SK-N-SH treated with all-trans-retinoic acid at 6 μM for 48 hours (cell line): ENCODE data around the gene MCRS1.

Experiments
- ATAC-seq: fragments of 200-7000 bp; cut with Tn5 transposase; 3 replicates; pipeline ENCODE4 v1.9.1; 2020; ENCODE audit warnings: mild to moderate bottlenecking, moderate library complexity
- ARNTL ChIP-seq: fragments of 450-650 bp; formaldehyde crosslinking; IDR thresholded peaks from 2 replicates; pipeline ENCODE4 v1.5.0; 2020; ENCODE audit warnings: low read depth, mild to moderate bottlenecking, moderate library complexity, borderline replicate concordance
- BACH2 ChIP-seq: fragments of 250-450 bp; sonication (Bioruptor Pico); IDR thresholded peaks from 2 replicates; pipeline ENCODE4 v1.9.0; 2021; ENCODE audit warnings: mild to moderate bottlenecking, borderline replicate concordance
- CSDC2 ChIP-seq: fragments of 250-450 bp; sonication (Bioruptor Pico); IDR thresholded peaks from 2 replicates; pipeline ENCODE4 v1.5.0; 2020; ENCODE audit warnings: mild to moderate bottlenecking, moderate library complexity
- ESRRG ChIP-seq: fragments of 250-450 bp; sonication (Bioruptor Pico); IDR thresholded peaks from 2 replicates; pipeline ENCODE4 v1.6.1; 2021; ENCODE audit warnings: mild to moderate bottlenecking
- GLIS3 ChIP-seq: fragments of 250-450 bp; sonication (Bioruptor Pico); IDR thresholded peaks from 2 replicates; pipeline ENCODE4 v1.5.0; 2020; ENCODE audit warnings: mild to moderate bottlenecking, moderate library complexity
- ISL1 ChIP-seq: fragments of 250-450 bp; sonication (Bioruptor Pico); IDR thresholded peaks from 2 replicates; pipeline ENCODE4 v2.1.2; 2022; ENCODE audit warnings: mild to moderate bottlenecking, moderate library complexity
- OSR1 ChIP-seq: fragments of 250-450 bp; sonication (Bioruptor Pico); IDR thresholded peaks from 2 replicates; pipeline ENCODE4 v1.8.0; 2022; ENCODE audit warnings: moderate library complexity, mild to moderate bottlenecking, inconsistent platforms
- PATZ1 ChIP-seq: fragments of 250-450 bp; sonication (Bioruptor Pico); IDR thresholded peaks from 2 replicates; pipeline ENCODE4 v1.8.0; 2020; ENCODE audit warnings: mild to moderate bottlenecking, moderate library complexity, borderline replicate concordance
- PPARA ChIP-seq: fragments of 250-450 bp; sonication (Bioruptor Pico); IDR thresholded peaks from 2 replicates; pipeline ENCODE4 v1.5.0; 2020; ENCODE audit warnings: mild to moderate bottlenecking, borderline replicate concordance
- RARB ChIP-seq: fragments of 250-450 bp; sonication (Bioruptor Pico); IDR thresholded peaks from 2 replicates; pipeline ENCODE4 v1.8.0; 2021; ENCODE audit warnings: mild to moderate bottlenecking, moderate library complexity
- SNAI2 ChIP-seq: fragments of 250-450 bp; sonication (Bioruptor Pico); IDR thresholded peaks from 2 replicates; pipeline ENCODE4 v1.5.0; 2020; ENCODE audit warnings: mild to moderate bottlenecking, moderate library complexity
- TCF4 ChIP-seq: fragments of 250-450 bp; sonication (Bioruptor Pico); IDR thresholded peaks from 2 replicates; pipeline ENCODE4 v1.8.0; 2021; ENCODE audit warnings: mild to moderate bottlenecking, moderate library complexity, borderline replicate concordance
- TOX ChIP-seq: fragments of 250-450 bp; sonication (Bioruptor Pico); IDR thresholded peaks from 2 replicates; pipeline ENCODE4 v1.8.0; 2021; ENCODE audit warnings: mild to moderate bottlenecking, moderate library complexity, borderline replicate concordance
- TSHZ2 ChIP-seq: fragments of 250-450 bp; sonication (Bioruptor Pico); IDR thresholded peaks from 2 replicates; pipeline ENCODE4 v1.5.0; 2020; ENCODE audit warnings: mild to moderate bottlenecking, moderate library complexity
- ZFP3 ChIP-seq: fragments of 250-450 bp; sonication (Bioruptor Pico); IDR thresholded peaks from 2 replicates; pipeline ENCODE4 v1.5.0; 2020; ENCODE audit warnings: mild to moderate bottlenecking, moderate library complexity
- ZFP30 ChIP-seq: fragments of 450-650 bp; formaldehyde crosslinking; IDR thresholded peaks from 2 replicates; pipeline ENCODE4 v1.5.0; 2022; ENCODE audit warnings: mild to moderate bottlenecking, moderate library complexity
- ZNF565 ChIP-seq: fragments of 450-650 bp; formaldehyde crosslinking; conservative IDR thresholded peaks from 2 replicates; pipeline ENCODE4 v1.5.0; 2020; ENCODE audit warnings: low read depth, mild to moderate bottlenecking, moderate library complexity
- ZNF70 ChIP-seq: fragments of 450-650 bp; formaldehyde crosslinking; IDR thresholded peaks from 2 replicates; pipeline ENCODE4 v1.5.0; 2020; ENCODE audit warnings: mild to moderate bottlenecking, moderate library complexity
- ZNF8 ChIP-seq: fragments of 450-650 bp; formaldehyde crosslinking; IDR thresholded peaks from 2 replicates; pipeline ENCODE4 v1.5.0; 2020; ENCODE audit warnings: mild to moderate bottlenecking, moderate library complexity
- TF ChIP-seq, protein P1 (sequence below): fragments of 250-450 bp; sonication (Bioruptor Pico); IDR thresholded peaks from 2 replicates; pipeline ENCODE4 v1.5.1; 2020; ENCODE audit warnings: low read depth, mild to moderate bottlenecking, moderate library complexity
- TF ChIP-seq, protein P2 (sequence below): fragments of 250-450 bp; sonication (Bioruptor Pico); IDR thresholded peaks from 2 replicates; pipeline ENCODE4 v1.8.0; 2021; ENCODE audit warnings: low read depth, mild to moderate bottlenecking, moderate library complexity, borderline replicate concordance

The MCRS1 gene

DNA sequence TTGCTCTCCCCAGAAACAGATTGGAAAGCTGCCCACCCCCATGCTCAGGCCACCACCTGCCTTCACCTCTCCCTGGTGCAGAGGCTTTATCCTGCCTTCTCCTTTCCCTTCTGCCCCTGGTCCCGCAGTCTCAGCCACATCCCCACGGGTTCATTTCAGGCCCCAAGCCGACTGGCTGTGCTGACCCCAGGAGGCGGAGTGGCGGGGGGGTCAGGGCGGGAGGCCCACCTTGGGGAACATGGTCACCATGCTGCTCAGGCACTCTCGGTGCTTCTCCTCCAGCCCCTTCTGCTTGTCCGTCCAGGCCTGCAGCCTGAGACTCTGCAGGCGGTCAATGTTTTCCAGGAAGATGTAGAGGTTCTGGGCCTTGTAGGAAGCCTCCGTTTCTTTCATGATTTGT is 30.6 kb upstream of the MCRS1 start (continued):
- no peak for TF ChIP-seq PPARA (CRISPR knock-in tag)
- TF ChIP-seq ZFP30 (CRISPR knock-in tag): no peak
- TF ChIP-seq, protein P1, sequence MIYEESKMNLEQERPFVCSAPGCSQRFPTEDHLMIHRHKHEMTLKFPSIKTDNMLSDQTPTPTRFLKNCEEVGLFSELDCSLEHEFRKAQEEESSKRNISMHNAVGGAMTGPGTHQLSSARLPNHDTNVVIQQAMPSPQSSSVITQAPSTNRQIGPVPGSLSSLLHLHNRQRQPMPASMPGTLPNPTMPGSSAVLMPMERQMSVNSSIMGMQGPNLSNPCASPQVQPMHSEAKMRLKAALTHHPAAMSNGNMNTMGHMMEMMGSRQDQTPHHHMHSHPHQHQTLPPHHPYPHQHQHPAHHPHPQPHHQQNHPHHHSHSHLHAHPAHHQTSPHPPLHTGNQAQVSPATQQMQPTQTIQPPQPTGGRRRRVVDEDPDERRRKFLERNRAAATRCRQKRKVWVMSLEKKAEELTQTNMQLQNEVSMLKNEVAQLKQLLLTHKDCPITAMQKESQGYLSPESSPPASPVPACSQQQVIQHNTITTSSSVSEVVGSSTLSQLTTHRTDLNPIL (CRISPR knock-in tag): no peak
- TF ChIP-seq ISL1 (CRISPR knock-in tag): no peak
- no peak for TF ChIP-seq ZNF565
- no peak for TF ChIP-seq TCF4 (CRISPR knock-in tag)

GRCh38 chr12:49588721-49589516 is 21.0 kb upstream of the MCRS1 start:
- ATAC-seq: no peak
- TF ChIP-seq TOX (CRISPR knock-in tag): no peak
- TF ChIP-seq ZFP3: no peak
- no peak for TF ChIP-seq PATZ1 (CRISPR knock-in tag)
- TF ChIP-seq ZNF70 (CRISPR knock-in tag): no peak
- no peak for TF ChIP-seq SNAI2 (CRISPR knock-in tag)
- no peak for TF ChIP-seq ESRRG (CRISPR knock-in tag)
- no peak for TF ChIP-seq BACH2 (CRISPR knock-in tag)
- no peak for TF ChIP-seq ZNF8 (CRISPR knock-in tag)
- TF ChIP-seq RARB (CRISPR knock-in tag): no peak
- no peak for TF ChIP-seq TCF4 (CRISPR knock-in tag)
- TF ChIP-seq, protein P1 (CRISPR knock-in tag): no peak
- TF ChIP-seq CSDC2 (CRISPR knock-in tag): no peak
- TF ChIP-seq PPARA (CRISPR knock-in tag): no peak
- TF ChIP-seq TSHZ2 (CRISPR knock-in tag): no peak
- no peak for TF ChIP-seq GLIS3 (CRISPR knock-in tag)
- no peak for TF ChIP-seq ZFP30 (CRISPR knock-in tag)
- no peak for TF ChIP-seq OSR1 (CRISPR knock-in tag)
- TF ChIP-seq ARNTL (CRISPR knock-in tag): no peak

DNA sequence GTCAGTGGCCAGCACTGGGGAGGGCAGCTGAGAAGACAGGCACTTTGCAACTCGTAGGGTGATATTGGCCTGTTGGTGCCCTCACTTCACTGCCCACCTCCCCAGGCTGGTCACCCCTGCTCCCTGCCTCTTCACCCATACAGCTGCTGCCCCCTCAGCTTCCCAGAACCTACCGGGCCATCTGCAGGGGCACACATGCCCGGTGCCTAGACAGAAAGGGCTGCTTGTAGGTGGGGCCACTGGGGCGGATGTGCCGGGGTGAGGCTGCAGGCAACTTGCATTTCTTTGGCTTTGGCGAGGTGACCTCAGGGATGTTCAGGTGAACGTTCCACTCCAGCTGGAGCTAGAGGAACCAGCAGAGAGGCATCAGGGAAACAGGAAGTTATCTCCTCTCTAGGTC is 20.3 kb upstream of the MCRS1 start:
- no peak for ATAC-seq

More for the DNA sequence above, 20.3 kb upstream of the MCRS1 start:
- TF ChIP-seq ZFP30 (CRISPR knock-in tag) (no peak), ZNF70 (CRISPR knock-in tag) (no peak), ZFP3 (no peak), ZNF565 (no peak), TCF4 (CRISPR knock-in tag) (no peak), TSHZ2 (CRISPR knock-in tag) (no peak), ISL1 (CRISPR knock-in tag) (no peak)
- TF ChIP-seq, protein P2, sequence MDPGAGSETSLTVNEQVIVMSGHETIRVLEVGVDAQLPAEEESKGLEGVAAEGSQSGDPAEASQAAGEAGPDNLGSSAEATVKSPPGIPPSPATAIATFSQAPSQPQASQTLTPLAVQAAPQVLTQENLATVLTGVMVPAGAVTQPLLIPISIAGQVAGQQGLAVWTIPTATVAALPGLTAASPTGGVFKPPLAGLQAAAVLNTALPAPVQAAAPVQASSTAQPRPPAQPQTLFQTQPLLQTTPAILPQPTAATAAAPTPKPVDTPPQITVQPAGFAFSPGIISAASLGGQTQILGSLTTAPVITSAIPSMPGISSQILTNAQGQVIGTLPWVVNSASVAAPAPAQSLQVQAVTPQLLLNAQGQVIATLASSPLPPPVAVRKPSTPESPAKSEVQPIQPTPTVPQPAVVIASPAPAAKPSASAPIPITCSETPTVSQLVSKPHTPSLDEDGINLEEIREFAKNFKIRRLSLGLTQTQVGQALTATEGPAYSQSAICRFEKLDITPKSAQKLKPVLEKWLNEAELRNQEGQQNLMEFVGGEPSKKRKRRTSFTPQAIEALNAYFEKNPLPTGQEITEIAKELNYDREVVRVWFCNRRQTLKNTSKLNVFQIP (CRISPR knock-in tag): no peak
- TF ChIP-seq, all 23 proteins: peak for 0
